H9 (cell line): ENCODE results near the gene GBP7. TPM values are rescaled to one million over a fixed set of nuclear protein-coding genes. Genes with fewer than 3 reads are reported as not detected.

Experiments used
- DNase-seq: peaks from one replicate; pipeline ENCODE4 v3.0.0-alpha.2; 2017
- H2AFZ ChIP-seq: one replicate; pipeline ENCODE4 v1.6.1; 2013; ENCODE audit warnings: mild to moderate bottlenecking, low read length, control low read depth, moderate library complexity
- H2AK5ac ChIP-seq: 2 replicates; pipeline ENCODE4 v1.6.1; 2013; ENCODE audit warnings: low read length, control low read depth, mixed read lengths; ENCODE audit not compliant: insufficient read length
- H2BK120ac ChIP-seq: one replicate; pipeline ENCODE4 v1.6.1; 2013; ENCODE audit warnings: low read depth, mild to moderate bottlenecking, low read length, control low read depth, inconsistent platforms; ENCODE audit not compliant: poor library complexity, severe bottlenecking
- H2BK12ac ChIP-seq: 2 replicates; pipeline ENCODE4 v1.6.1; 2013; ENCODE audit warnings: low read length, control low read depth, mixed read lengths, low read depth; ENCODE audit not compliant: insufficient read length
- H2BK15ac ChIP-seq: 2 replicates; pipeline ENCODE4 v1.6.1; 2013; ENCODE audit warnings: low read depth, low read length, control low read depth
- H2BK20ac ChIP-seq: one replicate; pipeline ENCODE4 v1.6.1; 2013; ENCODE audit warnings: low read depth, mild to moderate bottlenecking, low read length, control low read depth, inconsistent platforms; ENCODE audit not compliant: poor library complexity, severe bottlenecking
- H2BK5ac ChIP-seq: 2 replicates; pipeline ENCODE4 v1.6.1; 2013; ENCODE audit warnings: low read length, control low read depth, mixed read lengths; ENCODE audit not compliant: insufficient read length
- H3K14ac ChIP-seq: 2 replicates; pipeline ENCODE4 v1.6.1; 2013; ENCODE audit warnings: low read length, control low read depth; ENCODE audit not compliant: insufficient read depth
- H3K18ac ChIP-seq: 2 replicates; pipeline ENCODE4 v1.6.1; 2013; ENCODE audit warnings: low read depth, mild to moderate bottlenecking, mixed read lengths, low read length, control low read depth; ENCODE audit not compliant: insufficient read length
- H3K23ac ChIP-seq: 2 replicates; pipeline ENCODE4 v1.6.1; 2013; ENCODE audit warnings: low read length, control low read depth, mixed read lengths, low read depth; ENCODE audit not compliant: insufficient read length
- H3K23me2 ChIP-seq: 2 replicates; pipeline ENCODE4 v1.6.1; 2013; ENCODE audit warnings: low read depth, mild to moderate bottlenecking, mixed read lengths, low read length, control low read depth; ENCODE audit not compliant: insufficient read length, poor library complexity, severe bottlenecking
- H3K27ac ChIP-seq: 2 replicates; pipeline ENCODE4 v1.5.1; 2013; ENCODE audit warnings: low read length, control low read depth, mixed read lengths, low read depth; ENCODE audit not compliant: insufficient read length
- H3K27me3 ChIP-seq: 2 replicates; pipeline ENCODE4 v1.6.1; 2013; ENCODE audit warnings: low read length, control low read depth, inconsistent platforms; ENCODE audit not compliant: insufficient read depth
- H3K4ac ChIP-seq: 2 replicates; pipeline ENCODE4 v1.6.1; 2013; ENCODE audit warnings: low read depth, mild to moderate bottlenecking, control low read depth, inconsistent platforms, low read length, moderate library complexity
- H3K4me1 ChIP-seq: 2 replicates; pipeline ENCODE4 v1.6.1; 2013; ENCODE audit warnings: low read length, control low read depth, inconsistent platforms; ENCODE audit not compliant: insufficient read depth
- H3K4me2 ChIP-seq: 2 replicates; pipeline ENCODE4 v1.6.1; 2013; ENCODE audit warnings: low read length, control low read depth, mixed read lengths; ENCODE audit not compliant: insufficient read length, insufficient read depth
- H3K56ac ChIP-seq: 2 replicates; pipeline ENCODE4 v1.6.1; 2013; ENCODE audit warnings: low read depth, mild to moderate bottlenecking, mixed read lengths, low read length, control low read depth; ENCODE audit not compliant: insufficient read length
- H3K79me1 ChIP-seq: 2 replicates; pipeline ENCODE4 v1.6.1; 2013; ENCODE audit warnings: low read depth, mild to moderate bottlenecking, moderate library complexity, low read length, control low read depth, inconsistent platforms; ENCODE audit not compliant: insufficient read depth, poor library complexity, severe bottlenecking
- H3K79me2 ChIP-seq: 2 replicates; pipeline ENCODE4 v1.6.1; 2013; ENCODE audit warnings: low read length, control low read depth, inconsistent platforms; ENCODE audit not compliant: insufficient read depth
- H3K9ac ChIP-seq: 2 replicates; pipeline ENCODE4 v1.6.1; 2013; ENCODE audit warnings: low read length, control low read depth, mixed read lengths; ENCODE audit not compliant: insufficient read length; ENCODE audit errors: extremely low read depth
- H3K9me3 ChIP-seq: one replicate; pipeline ENCODE4 v1.6.1; 2013; ENCODE audit warnings: low read depth, low read length, inconsistent platforms; ENCODE audit not compliant: control insufficient read depth
- H3T11ph ChIP-seq: one replicate; pipeline ENCODE4 v1.6.1; 2013; ENCODE audit warnings: mild to moderate bottlenecking, low read length, control low read depth, inconsistent platforms
- H4K20me1 ChIP-seq: one replicate; pipeline ENCODE4 v1.6.1; 2013; ENCODE audit not compliant: control insufficient read depth, insufficient read length, insufficient read depth
- H4K5ac ChIP-seq: 2 replicates; pipeline ENCODE4 v1.6.1; 2013; ENCODE audit warnings: low read depth, mild to moderate bottlenecking, mixed read lengths, low read length, control low read depth; ENCODE audit not compliant: insufficient read length
- H4K8ac ChIP-seq: replicated peaks from 2 replicates; pipeline ENCODE4 v1.6.1; 2013; ENCODE audit warnings: low read length, control low read depth, mixed read lengths, low read depth; ENCODE audit not compliant: insufficient read length
- H4K91ac ChIP-seq: 2 replicates; pipeline ENCODE4 v1.6.1; 2013; ENCODE audit warnings: low read depth, mild to moderate bottlenecking, moderate library complexity, mixed read lengths, low read length, control low read depth; ENCODE audit not compliant: insufficient read length
- H3K27ac Mint-ChIP-seq, 3 experiments: 2 replicates in 2 of 3; 3 replicates in 1 of 3; pipeline ENCODE4 v1.8.0; 2020 to 2021; ENCODE audit warnings: mixed read lengths in 3 of 3, mild to moderate bottlenecking in 1 of 3, moderate library complexity in 1 of 3
- H3K27me3 Mint-ChIP-seq: 2 replicates; pipeline ENCODE4 v1.8.0; 2021; ENCODE audit warnings: low read depth, mild to moderate bottlenecking, moderate library complexity, mixed read lengths
- H3K36me3 Mint-ChIP-seq, 3 experiments: 2 replicates in 2 of 3; 3 replicates in 1 of 3; pipeline ENCODE4 v1.8.0; 2020 to 2021; ENCODE audit warnings: low read depth in 3 of 3, mixed read lengths in 3 of 3; ENCODE audit not compliant: insufficient read depth in 1 of 3
- H3K4me1 Mint-ChIP-seq, 2 experiments: 2 replicates each; pipeline ENCODE4 v1.8.0; 2020; ENCODE audit warnings: mixed read lengths in 2 of 2
- H3K4me3 Mint-ChIP-seq, 2 experiments: 2 replicates in 1 of 2; 3 replicates in 1 of 2; pipeline ENCODE4 v1.8.0; 2020 to 2021; ENCODE audit warnings: mild to moderate bottlenecking in 2 of 2, mixed read lengths in 2 of 2, moderate library complexity in 1 of 2
- H3K9me3 Mint-ChIP-seq, 2 experiments: 2 replicates in 1 of 2; 3 replicates in 1 of 2; pipeline ENCODE4 v1.8.0; 2020; ENCODE audit warnings: mild to moderate bottlenecking in 2 of 2, mixed read lengths in 2 of 2, moderate library complexity in 1 of 2
- CTCF ChIP-seq: fragments of 200-600 bp; sonication (generic); conservative IDR thresholded peaks from 3 replicates; pipeline ENCODE4 v1.8.0; 2021; ENCODE audit warnings: antibody characterized with exemption, mild to moderate bottlenecking
- WGBS: extraction: QIAGEN DNeasy Blood & Tissue Kit; methylation state at CpG from one replicate; pipeline ENCODE4 v1.1.7; 2013; ENCODE audit warnings: missing lambda C conversion rate, low lambda C conversion rate, mixed read lengths; ENCODE audit not compliant: insufficient read length; ENCODE audit errors: extremely low coverage; 5-methylcytosine and 5-hydroxymethylcytosine counted together
- total RNA-seq: library from RNA; stranded (reverse); gene quantifications from 2 replicates; pipeline ENCODE4 v1.2.1, GENCODE V29; 2021

GBP7 gene
- total RNA-seq, 1 experiment from 2014 or later = not detected

GRCh38 chr1:89133747-89134146 lies 42.1 kb downstream of the GBP7 start:
- peaks cover 3% of the 10 kb centered on the region; the same call in 1 of the 2 replicates for H3K27me3 Mint-ChIP-seq
- no peak overlapping the region; a peak in 1 of 7 replicates for H3K27ac Mint-ChIP-seq
- Histone ChIP-seq H2BK20ac (no peak overlapping the region), H3K4ac (no peak overlapping the region), H2AFZ (no peak overlapping the region), H3K4me2 (no peak overlapping the region), H4K20me1 (no peaks in the 10 kb centered on the region), H2BK15ac (no peak overlapping the region), H2AK5ac (no peak overlapping the region), H2BK12ac (no peak overlapping the region), H3K27me3 (no peaks in the 10 kb centered on the region), H3K79me2 (no peaks in the 10 kb centered on the region), H2BK120ac (no peak overlapping the region), H4K8ac (no peak overlapping the region), H3K23me2 (no peaks in the 10 kb centered on the region), H3K9ac (no peak overlapping the region), H3T11ph (no peak overlapping the region), H4K91ac (no peak overlapping the region), H3K4me1 (no peaks in the 10 kb centered on the region), H3K56ac (no peak overlapping the region), H2BK5ac (no peak overlapping the region), H3K14ac (no peak overlapping the region), H3K18ac (no peak overlapping the region), H4K5ac (no peak overlapping the region), H3K23ac (no peak overlapping the region), H3K27ac (no peak overlapping the region), H3K79me1 (no peaks in the 10 kb centered on the region), H3K9me3 (no peaks in the 10 kb centered on the region)
- TF ChIP-seq CTCF = no peak
- DNase-seq = no peak
- H3K9me3 Mint-ChIP-seq = peaks cover 3 to 4% of the 10 kb centered on the region in 2 experiments; a peak in 2 of 5 replicates
- no peaks in the 10 kb centered on the region for H3K36me3 Mint-ChIP-seq
- no peaks in the 10 kb centered on the region for H3K4me1 Mint-ChIP-seq
- no CpG with 5 or more reads among the region's 1 CpG for WGBS
- no peak overlapping the region for H3K4me3 Mint-ChIP-seq
